Vagina (tissue), 2 donors: Measurements from ENCODE around the gene PRRG1. TPM values are rescaled to one million over a fixed set of nuclear protein-coding genes. Genes with fewer than 3 reads are reported as not detected.

ENCODE experiments used
- DNase-seq, 2 donors: peaks; one replicate each; pipeline ENCODE4 v3.0.0-alpha.2; 2017; ENCODE audit errors: extremely low spot score in 2 of 2
- H3K27ac ChIP-seq: fragments of 200-600 bp; sonication (generic); one replicate; pipeline ENCODE4 v1.5.1; 2019
- H3K27me3 ChIP-seq: fragments of 200-600 bp; sonication (generic); one replicate; pipeline ENCODE4 v1.5.1; 2019
- H3K36me3 ChIP-seq, 2 donors: fragments of 200-600 bp; sonication (generic); one replicate each; pipeline ENCODE4 v1.5.1; 2017 to 2019
- H3K4me1 ChIP-seq: fragments of 200-600 bp; sonication (generic); one replicate; pipeline ENCODE4 v1.5.1; 2019
- H3K4me3 ChIP-seq, 2 donors: fragments of 200-600 bp; sonication (generic); 1 replicate in 1 of 2; 2 replicates in 1 of 2; pipeline ENCODE4 v1.5.1; 2016 to 2019
- H3K9me3 ChIP-seq: fragments of 200-600 bp; sonication (generic); one replicate; pipeline ENCODE4 v1.5.1; 2019
- POLR2A ChIP-seq, 2 donors: fragments of 450-650 bp; IDR thresholded peaks; one replicate each; pipeline ENCODE4 v1.6.1; 2017; ENCODE audit warnings: antibody characterized with exemption in 2 of 2, mild to moderate bottlenecking in 2 of 2, moderate library complexity in 2 of 2
- POLR2AphosphoS5 ChIP-seq, 2 donors: sonication (generic); formaldehyde crosslinking; IDR thresholded peaks; one replicate each; pipeline ENCODE4 v1.9.0; 2017; ENCODE audit warnings: antibody characterized with exemption in 2 of 2, mild to moderate bottlenecking in 2 of 2, low read depth in 1 of 2; ENCODE audit not compliant: insufficient read depth in 1 of 2
- intact Hi-C: fragments of 100-400 bp; cut with DNase I; formaldehyde crosslinking; loops from one replicate; pipeline ENCODE4 v1.15.1; 2023
- total RNA-seq: library from RNA; depleted of rRNA; stranded (reverse); fragments of >200 nt; gene quantifications from one replicate; pipeline ENCODE4 v1.2.3, GENCODE V29; 2016
- TF ChIP-seq, protein P1 (sequence below), 3 experiments: fragments of 450-650 bp in 2 of 3; fragments of 200-600 bp in 1 of 3; sonication (generic) in 1 of 3; IDR thresholded peaks; one replicate each; pipeline ENCODE4 v1.5.1; 2017 to 2019; ENCODE audit warnings: antibody characterized with exemption in 3 of 3, mild to moderate bottlenecking in 2 of 3, moderate library complexity in 2 of 3

PRRG1 gene
- total RNA-seq, 1 donor from 2014 or later = 9.8 TPM

DNA sequence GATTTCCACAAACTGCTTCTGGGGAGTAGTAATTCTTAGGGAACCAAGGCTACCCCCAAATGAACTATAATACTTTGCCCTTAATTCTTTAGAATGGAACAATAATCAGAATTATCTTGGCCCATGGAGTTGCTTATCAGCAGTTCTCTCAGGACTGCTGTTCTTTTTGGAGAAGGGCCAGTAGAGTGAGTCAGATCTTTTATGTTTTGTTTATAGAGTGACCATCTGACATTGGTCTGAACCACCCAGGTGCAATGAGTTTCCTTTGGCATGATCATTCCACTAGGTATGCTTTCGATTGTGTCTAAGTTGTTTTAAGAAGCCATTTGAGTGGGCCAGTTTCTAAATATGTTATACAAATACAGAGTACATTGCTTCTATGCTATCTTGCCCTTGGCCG is 31.8 kb downstream of the PRRG1 start:
- no peaks in the 10 kb centered on the region for H3K9me3 ChIP-seq
- TF ChIP-seq POLR2AphosphoS5 (IDR thresholded peaks at IDR 0.05; ENCODE audit: insufficient read depth in 1 of 2, low read depth in 1 of 2) (no peak), POLR2A (IDR thresholded peaks at IDR 0.05) (no peak)
- TF ChIP-seq, protein P1, sequence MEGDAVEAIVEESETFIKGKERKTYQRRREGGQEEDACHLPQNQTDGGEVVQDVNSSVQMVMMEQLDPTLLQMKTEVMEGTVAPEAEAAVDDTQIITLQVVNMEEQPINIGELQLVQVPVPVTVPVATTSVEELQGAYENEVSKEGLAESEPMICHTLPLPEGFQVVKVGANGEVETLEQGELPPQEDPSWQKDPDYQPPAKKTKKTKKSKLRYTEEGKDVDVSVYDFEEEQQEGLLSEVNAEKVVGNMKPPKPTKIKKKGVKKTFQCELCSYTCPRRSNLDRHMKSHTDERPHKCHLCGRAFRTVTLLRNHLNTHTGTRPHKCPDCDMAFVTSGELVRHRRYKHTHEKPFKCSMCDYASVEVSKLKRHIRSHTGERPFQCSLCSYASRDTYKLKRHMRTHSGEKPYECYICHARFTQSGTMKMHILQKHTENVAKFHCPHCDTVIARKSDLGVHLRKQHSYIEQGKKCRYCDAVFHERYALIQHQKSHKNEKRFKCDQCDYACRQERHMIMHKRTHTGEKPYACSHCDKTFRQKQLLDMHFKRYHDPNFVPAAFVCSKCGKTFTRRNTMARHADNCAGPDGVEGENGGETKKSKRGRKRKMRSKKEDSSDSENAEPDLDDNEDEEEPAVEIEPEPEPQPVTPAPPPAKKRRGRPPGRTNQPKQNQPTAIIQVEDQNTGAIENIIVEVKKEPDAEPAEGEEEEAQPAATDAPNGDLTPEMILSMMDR (IDR thresholded peaks at IDR 0.05) = no peak
- no peak overlapping the region for H3K27ac ChIP-seq
- no peaks in the 10 kb centered on the region for H3K4me1 ChIP-seq
- DNase-seq = no peak
- H3K36me3 ChIP-seq = no peaks in the 10 kb centered on the region
- no peaks in the 10 kb centered on the region for H3K27me3 ChIP-seq
- H3K4me3 ChIP-seq = no peak overlapping the region
- intact Hi-C loops = no loop called here

DNA sequence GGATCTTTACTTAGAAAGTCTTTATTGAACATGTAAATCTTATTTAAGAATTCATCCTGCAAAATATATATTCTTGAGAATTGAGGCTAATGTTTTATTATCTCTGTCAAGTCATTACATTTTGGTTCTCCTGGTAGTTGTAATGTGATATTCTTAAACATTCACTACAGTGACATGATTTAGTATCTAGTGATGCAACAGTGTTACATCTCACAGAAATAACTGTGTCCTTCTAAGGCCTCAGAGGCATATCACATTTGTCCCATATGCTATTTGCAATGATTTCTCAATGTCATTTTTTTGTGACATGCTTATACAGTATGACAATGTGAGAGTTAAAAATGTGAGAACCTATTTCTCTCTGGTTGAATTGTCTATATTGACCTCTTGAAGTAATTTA is 34.1 kb downstream of the PRRG1 start:
- no peak overlapping the region for H3K4me3 ChIP-seq

DNA sequence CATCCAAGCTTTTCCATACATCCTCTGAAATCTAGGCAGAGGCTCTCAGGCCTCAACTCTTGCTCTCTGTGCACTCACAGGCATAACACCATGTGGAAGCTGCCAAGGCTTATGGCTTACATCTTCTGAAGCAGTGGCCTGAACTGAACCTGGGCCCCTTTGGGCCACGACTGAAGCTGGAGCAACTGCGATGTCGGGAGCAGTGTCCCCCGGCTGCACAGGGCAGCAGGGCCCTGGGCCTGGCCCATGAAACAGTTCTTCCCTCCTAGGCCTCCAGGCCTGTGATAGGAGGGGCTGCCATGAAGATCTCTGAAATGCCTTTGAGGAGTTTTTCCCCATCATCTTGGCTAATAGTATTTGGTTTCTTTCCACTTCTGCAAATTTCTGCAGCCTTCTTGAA is 39.2 kb downstream of the PRRG1 start:
- intact Hi-C loops = no loop called here
- no peak overlapping the region for H3K4me3 ChIP-seq
- TF ChIP-seq, protein P1 (IDR thresholded peaks at IDR 0.05) = no peak
- TF ChIP-seq POLR2A (IDR thresholded peaks at IDR 0.05) (no peak), POLR2AphosphoS5 (IDR thresholded peaks at IDR 0.05; ENCODE audit: insufficient read depth in 1 of 2, low read depth in 1 of 2) (no peak)
- DNase-seq = no peak
- H3K9me3 ChIP-seq = no peaks in the 10 kb centered on the region
- H3K27ac ChIP-seq = no peak overlapping the region
- no peaks in the 10 kb centered on the region for H3K27me3 ChIP-seq
- no peaks in the 10 kb centered on the region for H3K4me1 ChIP-seq
- H3K36me3 ChIP-seq = no peaks in the 10 kb centered on the region

More for the DNA sequence above, 34.1 kb downstream of the PRRG1 start:
- Histone ChIP-seq H3K36me3 (no peaks in the 10 kb centered on the region), H3K9me3 (no peaks in the 10 kb centered on the region), H3K27ac (no peak overlapping the region), H3K4me1 (no peaks in the 10 kb centered on the region), H3K27me3 (no peaks in the 10 kb centered on the region)
- intact Hi-C loops = no loop called here
- DNase-seq = no peak
- TF ChIP-seq, protein P1 (IDR thresholded peaks at IDR 0.05) = no peak
- TF ChIP-seq POLR2AphosphoS5 (IDR thresholded peaks at IDR 0.05; ENCODE audit: insufficient read depth in 1 of 2, low read depth in 1 of 2) (no peak), POLR2A (IDR thresholded peaks at IDR 0.05) (no peak)

DNA sequence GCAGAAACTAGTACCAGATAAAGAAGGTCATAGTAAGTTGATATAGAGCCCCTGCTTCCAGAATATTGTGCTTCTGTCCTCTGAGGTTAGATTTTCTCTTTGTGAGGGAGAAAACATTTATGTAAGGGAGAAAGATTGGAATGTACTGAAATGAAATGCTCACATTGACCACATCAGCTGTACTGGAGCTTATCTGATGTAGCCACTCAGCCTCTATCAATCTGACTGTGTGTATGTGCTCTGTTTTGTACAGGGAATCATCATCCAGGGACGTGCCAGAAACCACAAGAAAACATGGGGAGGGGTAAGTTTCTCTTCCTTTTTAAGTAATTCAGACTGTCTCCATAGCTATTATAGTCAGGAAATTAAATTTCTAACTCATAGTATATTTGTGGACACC is 56.8 kb downstream of the PRRG1 start:
- intact Hi-C loops = no loop called here
- H3K36me3 ChIP-seq = no peaks in the 10 kb centered on the region
- DNase-seq = no peak
- H3K4me1 ChIP-seq = no peaks in the 10 kb centered on the region
- no peaks in the 10 kb centered on the region for H3K27me3 ChIP-seq
- no peak overlapping the region for H3K4me3 ChIP-seq
- H3K27ac ChIP-seq = no peak overlapping the region
- TF ChIP-seq POLR2AphosphoS5 (IDR thresholded peaks at IDR 0.05; ENCODE audit: insufficient read depth in 1 of 2, low read depth in 1 of 2) (no peak), POLR2A (IDR thresholded peaks at IDR 0.05) (no peak)
- TF ChIP-seq, protein P1 (IDR thresholded peaks at IDR 0.05) = no peak
- H3K9me3 ChIP-seq = no peaks in the 10 kb centered on the region

DNA sequence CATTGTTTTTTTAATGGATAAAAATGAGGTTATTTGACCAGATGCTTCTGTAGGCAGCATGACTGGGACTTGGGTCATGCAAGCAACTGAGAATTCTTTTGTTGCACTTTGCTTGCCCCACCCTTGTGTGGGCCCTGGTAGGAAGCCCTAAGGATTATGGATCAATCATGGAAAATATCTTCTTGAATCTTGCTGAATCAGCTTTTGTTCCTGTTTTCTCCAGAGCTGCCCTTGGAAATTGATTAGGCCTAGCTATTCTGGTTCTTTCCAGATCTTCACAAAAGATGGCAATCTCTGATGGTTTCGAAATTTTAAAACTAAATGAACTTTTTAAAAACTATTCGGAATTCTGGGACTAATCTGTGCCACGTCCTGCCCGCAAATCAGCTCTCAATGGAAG is 58.6 kb downstream of the PRRG1 start:
- no peaks in the 10 kb centered on the region for H3K9me3 ChIP-seq
- no peaks in the 10 kb centered on the region for H3K27me3 ChIP-seq
- no peak for TF ChIP-seq POLR2AphosphoS5 (IDR thresholded peaks at IDR 0.05; ENCODE audit: insufficient read depth in 1 of 2, low read depth in 1 of 2)
- TF ChIP-seq, protein P1 (IDR thresholded peaks at IDR 0.05) = no peak
- no peak overlapping the region for H3K4me3 ChIP-seq
- no peak for DNase-seq
- no peaks in the 10 kb centered on the region for H3K36me3 ChIP-seq
- intact Hi-C loops = no loop called here
- no peak overlapping the region for H3K27ac ChIP-seq
- no peaks in the 10 kb centered on the region for H3K4me1 ChIP-seq
